ENCODE results near the gene PRKN. TPM values are rescaled to one million over a fixed set of nuclear protein-coding genes. Genes with fewer than 3 reads are reported as not detected.

Gene PRKN
- total RNA-seq, 4 donors from 2014 or later = 5.5 to 17.9 (median 6.8) TPM

DNA sequence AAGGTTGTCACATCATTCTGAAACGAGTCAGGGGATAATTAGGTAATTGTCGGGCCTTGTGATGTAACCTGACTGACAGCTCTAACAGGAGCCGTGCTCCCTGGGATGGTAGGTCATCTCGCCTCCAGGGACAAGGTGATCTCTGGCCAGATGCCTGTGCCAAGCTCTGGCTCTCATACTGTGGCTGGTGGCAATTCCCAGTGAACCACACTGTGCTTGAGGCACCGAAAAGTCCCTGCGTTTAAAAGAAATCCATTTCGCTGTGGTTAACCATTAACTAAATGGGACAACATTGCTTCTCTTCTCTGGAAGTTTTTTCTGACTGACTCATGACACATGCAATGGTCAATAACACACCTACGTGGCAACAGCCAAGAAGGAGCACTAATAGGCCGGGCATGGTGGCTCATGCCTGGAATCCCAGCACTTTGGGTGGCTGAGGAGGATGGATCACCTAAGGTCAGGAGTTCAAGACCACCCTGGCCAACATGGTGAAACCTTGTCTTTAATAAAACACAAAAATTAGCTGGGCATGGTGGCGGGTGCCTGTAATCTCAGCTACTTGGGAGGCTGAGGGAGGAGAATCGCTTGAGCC lies 669.2 kb downstream of the PRKN start:
- no peaks in the 10 kb centered on the region for H3K27me3 ChIP-seq
- no peaks in the 10 kb centered on the region for H3K9me3 ChIP-seq
- DNase-seq (ENCODE audit: low spot score in 2 of 2) = no peak
- no peaks in the 10 kb centered on the region for H3K36me3 ChIP-seq
- H3K4me1 ChIP-seq = no peaks in the 10 kb centered on the region
- no peak overlapping the region for H3K4me3 ChIP-seq
- H3K27ac ChIP-seq = no peak overlapping the region
- TF ChIP-seq POLR2A (IDR thresholded peaks at IDR 0.05) = no peak
- TF ChIP-seq EP300 (IDR thresholded peaks at IDR 0.05) = no peak
- TF ChIP-seq CTCF (IDR thresholded peaks at IDR 0.05) = no peak
- WGBS, 2 donors = 86 to 87% methylated on average over 11 of the region's 11 CpGs

GRCh38 chr6:162056745-162057144 lies 670.8 kb downstream of the PRKN start:
- Histone ChIP-seq H3K36me3 (peaks cover 0 to under 1% (median 0%) of the 10 kb centered on the region in 3 donors), H3K4me3 (no peak overlapping the region), H3K9me3 (no peaks in the 10 kb centered on the region), H3K4me1 (no peaks in the 10 kb centered on the region), H3K27ac (no peak overlapping the region), H3K27me3 (no peaks in the 10 kb centered on the region)
- TF ChIP-seq CTCF (IDR thresholded peaks at IDR 0.05) = no peak
- no peak for TF ChIP-seq EP300 (IDR thresholded peaks at IDR 0.05)
- no peak for TF ChIP-seq POLR2A (IDR thresholded peaks at IDR 0.05)
- 39 to 43% methylated on average over 8 of the region's 8 CpGs for WGBS, 2 donors
- no peak for DNase-seq (ENCODE audit: low spot score in 2 of 2)

DNA sequence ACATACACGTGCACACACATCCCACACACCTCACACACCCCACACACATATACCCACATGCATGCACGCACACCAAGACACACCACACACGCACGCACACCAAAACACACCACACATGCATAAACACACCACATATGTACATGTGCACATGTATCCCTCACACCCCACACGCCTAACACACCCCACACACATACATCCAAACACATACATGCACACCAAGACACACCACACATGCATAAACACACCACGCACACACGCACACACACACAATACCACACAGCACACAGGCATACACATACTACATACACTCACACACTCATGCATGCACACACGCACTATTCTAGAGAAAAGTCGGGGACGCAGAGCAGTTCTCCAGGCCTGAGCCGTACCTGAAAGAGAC lies 671.5 kb downstream of the PRKN start:
- no peak for TF ChIP-seq POLR2A (IDR thresholded peaks at IDR 0.05)
- no peak for TF ChIP-seq CTCF (IDR thresholded peaks at IDR 0.05)
- no peak for TF ChIP-seq EP300 (IDR thresholded peaks at IDR 0.05)
- 97% methylated on average over 11 of the region's 11 CpGs for WGBS, 2 donors

GRCh38 chr6:162055365-162055764 lies 672.2 kb downstream of the PRKN start:
- peaks cover 0 to 14% (median 0%) of the 10 kb centered on the region in 3 donors for H3K36me3 ChIP-seq
- H3K4me1 ChIP-seq = no peaks in the 10 kb centered on the region
- no peak for DNase-seq (ENCODE audit: low spot score in 2 of 2)
- 79 to 90% methylated on average over 7 of the region's 7 CpGs for WGBS, 2 donors
- H3K27me3 ChIP-seq = no peaks in the 10 kb centered on the region
- no peaks in the 10 kb centered on the region for H3K9me3 ChIP-seq
- no peak overlapping the region for H3K4me3 ChIP-seq
- H3K27ac ChIP-seq = no peak overlapping the region
- TF ChIP-seq POLR2A (IDR thresholded peaks at IDR 0.05) (no peak), EP300 (IDR thresholded peaks at IDR 0.05) (no peak)

More for the DNA sequence above, 671.5 kb downstream of the PRKN start:
- Histone ChIP-seq H3K4me1 (no peaks in the 10 kb centered on the region), H3K27ac (no peak overlapping the region), H3K36me3 (peaks cover 0 to 7% (median 0%) of the 10 kb centered on the region in 3 donors), H3K27me3 (no peaks in the 10 kb centered on the region), H3K4me3 (no peak overlapping the region), H3K9me3 (no peaks in the 10 kb centered on the region)
- DNase-seq (ENCODE audit: low spot score in 2 of 2) = no peak

DNA sequence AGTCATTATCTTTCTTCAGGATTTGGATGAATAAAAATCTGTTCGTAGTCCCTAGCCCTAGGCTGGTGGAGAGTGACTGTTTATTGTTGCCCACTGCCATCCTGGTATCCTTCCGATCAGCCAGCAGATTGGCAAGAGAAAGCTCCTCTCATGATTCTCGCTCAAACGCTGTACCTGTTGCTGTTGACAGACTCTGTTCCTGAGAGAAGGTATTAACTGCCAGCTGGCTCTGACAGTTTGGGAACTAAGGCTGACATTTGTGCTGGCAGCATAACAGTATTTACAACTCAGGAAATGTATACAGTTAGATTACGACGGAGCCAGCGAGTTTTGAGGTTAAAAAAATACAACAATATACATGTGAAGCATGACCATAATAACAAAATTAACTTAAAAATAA lies 674.5 kb downstream of the PRKN start:
- Histone ChIP-seq H3K4me3 (no peak overlapping the region), H3K27me3 (no peaks in the 10 kb centered on the region), H3K4me1 (no peaks in the 10 kb centered on the region), H3K27ac (no peak overlapping the region), H3K36me3 (peaks cover 0 to 14% (median 0%) of the 10 kb centered on the region in 3 donors), H3K9me3 (no peaks in the 10 kb centered on the region)
- WGBS, 2 donors = 86 to 89% methylated on average over 7 of the region's 7 CpGs
- no peak for DNase-seq (ENCODE audit: low spot score in 2 of 2)
- TF ChIP-seq POLR2A (IDR thresholded peaks at IDR 0.05) = no peak
- TF ChIP-seq CTCF (IDR thresholded peaks at IDR 0.05) = no peak
- no peak for TF ChIP-seq EP300 (IDR thresholded peaks at IDR 0.05)

All from tibial nerve (tissue), 4 donors.